ENCODE data around the gene KMO. TPM values are rescaled to one million over a fixed set of nuclear protein-coding genes. Genes with fewer than 3 reads are reported as not detected.

The KMO gene
- polyA plus RNA-seq, 3 donors from 2014 or later: not detected

DNA sequence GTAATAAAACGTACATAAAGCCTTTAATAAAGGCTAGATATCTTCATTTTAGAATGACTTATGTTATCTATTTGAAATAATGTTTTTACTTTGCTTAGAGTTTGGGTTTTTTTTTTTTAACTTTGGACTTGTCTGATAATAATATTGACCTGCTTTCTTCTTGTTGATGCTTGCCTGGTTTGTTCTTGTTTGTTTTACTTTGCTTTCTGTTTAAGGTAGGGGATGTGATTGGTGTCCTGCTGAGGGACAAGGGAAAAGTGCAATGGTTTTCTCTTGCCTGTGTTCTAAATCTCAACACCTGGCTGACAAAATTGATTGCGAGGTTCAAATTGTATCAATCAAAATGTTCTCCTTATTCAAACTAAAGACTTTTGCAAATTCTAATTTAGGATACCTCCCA is 10.5 kb upstream of the KMO start:
- H3K27ac Mint-ChIP-seq: no peak overlapping the region
- H3K9me3 Mint-ChIP-seq: no peaks in the 10 kb centered on the region
- H3K4me3 Mint-ChIP-seq: peak overlapping the region in 1 of 5 donors; percentile 8
- DNase-seq: no peak
- H3K27me3 Mint-ChIP-seq (ENCODE audit: low read depth in 3 of 3): peaks cover 4 to 8% (median 7%) of the 10 kb centered on the region in 3 donors
- peaks cover 11 to 21% of the 10 kb centered on the region in 2 donors for H3K4me1 Mint-ChIP-seq
- no peaks in the 10 kb centered on the region for H3K36me3 Mint-ChIP-seq

DNA sequence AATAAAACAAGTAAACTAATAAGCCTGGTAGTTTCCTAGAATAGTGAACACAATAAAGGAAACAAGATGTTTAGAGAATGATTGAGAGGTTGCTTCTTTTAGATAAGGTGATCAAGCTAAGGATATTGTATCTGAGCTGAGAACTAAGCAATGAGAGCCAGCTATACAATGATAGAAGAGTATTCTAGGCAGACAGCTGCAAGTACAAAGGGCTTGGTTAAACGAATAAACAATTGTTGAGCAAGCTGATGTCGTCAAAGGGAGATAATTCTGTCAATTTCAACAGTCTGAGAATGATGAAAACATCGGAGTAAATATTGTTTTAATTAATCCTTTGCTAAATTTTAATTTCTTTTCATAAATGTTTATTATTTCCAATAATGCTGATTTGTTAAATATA is 7.2 kb upstream of the KMO start:
- H3K36me3 Mint-ChIP-seq: no peaks in the 10 kb centered on the region
- DNase-seq: no peak
- peaks cover 4 to 14% (median 11%) of the 10 kb centered on the region in 3 donors for H3K27me3 Mint-ChIP-seq (ENCODE audit: low read depth in 3 of 3)
- H3K9me3 Mint-ChIP-seq: no peaks in the 10 kb centered on the region
- no peaks in the 10 kb centered on the region for H3K4me1 Mint-ChIP-seq
- no peak overlapping the region for H3K4me3 Mint-ChIP-seq
- no peak overlapping the region for H3K27ac Mint-ChIP-seq

DNA sequence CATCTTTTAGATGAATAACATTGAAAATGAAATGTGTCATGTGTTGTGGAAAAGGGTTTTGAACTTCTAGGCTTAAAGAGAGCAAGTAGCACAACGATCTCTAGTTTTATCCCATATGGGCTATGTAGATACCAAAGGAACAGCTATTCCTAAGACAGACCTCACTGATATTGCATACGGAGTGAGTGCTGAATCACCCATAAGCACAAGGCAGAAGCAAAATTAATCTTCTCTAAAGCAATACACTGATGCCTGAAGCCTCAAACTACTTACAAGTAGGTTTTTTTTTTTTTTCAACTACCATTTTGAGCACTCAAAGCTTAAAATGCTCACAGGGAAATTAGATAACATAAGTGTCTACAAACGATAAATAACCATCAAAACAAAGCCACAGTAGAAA is 5.0 kb upstream of the KMO start:
- H3K36me3 Mint-ChIP-seq: no peaks in the 10 kb centered on the region
- no peak overlapping the region for H3K27ac Mint-ChIP-seq
- peaks cover 2 to 14% (median 10%) of the 10 kb centered on the region in 3 donors for H3K27me3 Mint-ChIP-seq (ENCODE audit: low read depth in 3 of 3)
- peaks cover 6 to 13% of the 10 kb centered on the region in 2 donors for H3K4me1 Mint-ChIP-seq
- no peaks in the 10 kb centered on the region for H3K9me3 Mint-ChIP-seq
- H3K4me3 Mint-ChIP-seq: no peak overlapping the region
- DNase-seq: no peak

DNA sequence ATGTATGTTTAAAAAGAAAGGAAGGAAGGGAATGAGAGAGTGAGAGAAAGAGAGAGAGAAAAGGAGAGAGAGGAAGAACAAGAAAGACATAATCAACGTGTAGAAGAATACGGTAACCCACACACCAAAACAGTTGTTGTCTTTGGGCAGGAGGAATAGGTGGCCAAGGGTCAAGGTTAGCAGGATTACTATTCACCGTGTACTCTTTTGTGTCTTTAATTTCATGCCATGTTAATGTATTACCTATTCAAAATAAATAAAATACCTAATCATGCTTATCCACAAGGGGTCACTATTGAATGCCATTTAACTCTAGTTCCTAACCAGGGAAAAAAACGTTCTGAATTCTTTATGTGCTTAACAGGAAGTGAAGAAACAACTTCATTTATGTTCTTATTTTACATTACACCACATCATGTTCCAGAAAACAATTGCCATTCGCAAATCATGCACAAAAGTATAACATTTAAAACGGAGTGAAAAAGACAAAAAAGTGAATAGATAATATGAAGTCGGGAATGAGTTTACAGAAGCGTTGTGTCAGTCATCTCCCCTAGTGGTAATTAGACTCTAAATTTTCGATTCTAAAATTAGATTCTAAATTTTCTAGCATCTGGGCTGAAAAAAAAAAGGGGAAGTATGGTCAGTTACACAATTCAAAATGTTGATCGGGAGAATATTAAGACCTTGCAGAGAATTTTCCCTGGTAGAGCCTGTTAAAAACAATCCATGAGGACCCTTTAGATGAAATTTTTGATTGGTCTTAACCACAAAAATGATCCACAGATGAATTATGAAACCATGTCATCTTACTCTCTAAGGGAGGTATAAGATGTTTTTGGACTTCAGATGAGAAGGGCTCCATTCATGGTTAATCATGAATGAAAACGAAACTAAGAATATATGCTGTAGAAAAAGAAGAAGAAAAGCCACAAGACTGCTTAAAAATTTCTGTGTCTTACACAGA is 700 bp upstream of the KMO start:
- H3K36me3 Mint-ChIP-seq: no peaks in the 10 kb centered on the region
- H3K9me3 Mint-ChIP-seq: no peaks in the 10 kb centered on the region
- peak overlapping the region; percentile 73 to 95 (median 87) for H3K27ac Mint-ChIP-seq
- H3K4me1 Mint-ChIP-seq: peaks cover 6 to 14% of the 10 kb centered on the region in 2 donors
- DNase-seq: peak; percentile 58 to 66 (median 64)
- peak overlapping the region; percentile 96 to 100 (median 97) for H3K4me3 Mint-ChIP-seq
- H3K27me3 Mint-ChIP-seq (ENCODE audit: low read depth in 3 of 3): peaks cover 0 to 11% (median 6%) of the 10 kb centered on the region in 3 donors

DNA sequence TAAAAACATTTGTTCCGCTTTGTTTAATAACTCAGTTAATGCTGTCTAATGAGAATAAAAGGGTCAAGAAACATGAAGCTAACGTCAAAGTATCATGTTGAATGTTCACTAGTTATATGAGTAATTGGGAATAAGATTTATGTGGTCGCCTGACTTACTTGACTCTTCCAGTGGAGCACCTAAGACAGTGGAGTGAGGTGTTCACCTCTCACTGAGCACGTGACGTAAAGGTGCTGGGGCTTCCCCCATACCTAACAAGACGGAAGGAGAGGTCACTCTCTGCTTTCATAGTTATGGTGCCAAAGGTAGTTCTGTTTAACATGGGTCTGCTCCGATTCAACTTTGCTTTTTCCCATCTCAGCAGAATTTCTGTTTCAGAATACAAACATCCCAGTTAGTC is 686 bp downstream of the KMO start:
- Mint-ChIP-seq H3K9me3 (no peaks in the 10 kb centered on the region), H3K27me3 (ENCODE audit: low read depth in 3 of 3) (peaks cover 0 to 11% (median 3%) of the 10 kb centered on the region in 3 donors), H3K36me3 (no peaks in the 10 kb centered on the region), H3K4me3 (peak overlapping the region; percentile 5 to 44 (median 14)), H3K27ac (no peak overlapping the region), H3K4me1 (peaks cover 6 to 14% of the 10 kb centered on the region in 2 donors)
- no peak for DNase-seq

GRCh38 chr1:241533326-241534115 is 1.3 kb downstream of the KMO start:
- no peak for DNase-seq
- Mint-ChIP-seq H3K4me3 (peak overlapping the region in 2 of 5 donors; percentile 7 to 25), H3K27me3 (ENCODE audit: low read depth in 3 of 3) (peaks cover 0 to 9% (median 1%) of the 10 kb centered on the region in 3 donors), H3K9me3 (no peaks in the 10 kb centered on the region), H3K36me3 (no peaks in the 10 kb centered on the region), H3K4me1 (peaks cover 6 to 14% of the 10 kb centered on the region in 2 donors), H3K27ac (peak overlapping the region in 1 of 6 donors; percentile 15)

DNA sequence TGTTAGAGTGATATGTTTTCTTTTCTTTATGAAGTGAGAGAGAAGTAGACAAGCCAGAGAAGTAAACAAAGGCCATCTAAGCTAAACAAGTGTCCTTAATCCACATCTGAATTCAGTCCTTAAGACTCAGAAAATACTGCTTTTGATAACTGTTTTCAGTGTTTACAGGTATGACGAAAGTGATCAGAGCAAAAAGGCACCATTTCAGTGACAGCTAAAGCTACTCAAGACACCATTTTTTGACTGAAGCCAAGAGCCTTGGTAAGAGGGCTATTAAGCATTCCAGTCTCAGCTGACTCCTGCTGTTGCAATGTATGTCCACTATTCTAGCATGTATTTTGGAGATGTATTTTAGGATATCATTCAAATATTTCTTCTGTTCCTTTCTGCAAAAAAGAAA is 4.1 kb downstream of the KMO start:
- H3K4me1 Mint-ChIP-seq: peaks cover 4 to 9% of the 10 kb centered on the region in 2 donors
- DNase-seq: no peak
- peaks cover 0 to 9% (median 7%) of the 10 kb centered on the region in 3 donors for H3K27me3 Mint-ChIP-seq (ENCODE audit: low read depth in 3 of 3)
- H3K27ac Mint-ChIP-seq: no peak overlapping the region
- H3K36me3 Mint-ChIP-seq: no peaks in the 10 kb centered on the region
- H3K4me3 Mint-ChIP-seq: no peak overlapping the region
- H3K9me3 Mint-ChIP-seq: no peaks in the 10 kb centered on the region

DNA sequence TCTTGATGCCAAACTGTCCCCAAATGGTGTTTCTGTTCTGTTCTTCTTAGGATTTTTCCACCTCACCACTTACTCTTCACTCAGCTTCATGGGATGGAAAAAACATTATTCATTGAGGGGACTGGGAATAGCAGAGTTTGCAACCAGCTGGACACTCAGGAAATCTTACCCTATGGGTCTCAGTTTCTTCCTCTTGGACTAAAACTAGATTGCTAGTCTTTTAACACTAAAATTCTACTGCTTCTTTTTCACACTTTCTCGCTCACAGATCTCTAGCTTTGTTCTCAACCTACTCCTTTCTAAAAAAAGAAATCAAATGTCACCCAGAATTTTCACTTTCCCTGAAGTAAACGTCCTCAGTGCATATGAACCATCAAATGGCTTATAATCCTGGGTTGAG is 4.8 kb downstream of the KMO start:
- H3K27me3 Mint-ChIP-seq (ENCODE audit: low read depth in 3 of 3): peaks cover 0 to 9% (median 7%) of the 10 kb centered on the region in 3 donors
- no peaks in the 10 kb centered on the region for H3K36me3 Mint-ChIP-seq
- no peak overlapping the region for H3K4me3 Mint-ChIP-seq
- no peak for DNase-seq
- no peaks in the 10 kb centered on the region for H3K9me3 Mint-ChIP-seq
- peaks cover 0 to 3% of the 10 kb centered on the region in 2 donors for H3K4me1 Mint-ChIP-seq
- no peak overlapping the region for H3K27ac Mint-ChIP-seq

- H3K27me3 Mint-ChIP-seq (ENCODE audit: low read depth in 3 of 3): peaks cover 1 to 9% (median 6%) of the 10 kb centered on the region in 3 donors
- DNase-seq: no peak
- H3K4me1 Mint-ChIP-seq: no peaks in the 10 kb centered on the region
- no peak overlapping the region for H3K27ac Mint-ChIP-seq
- no peak overlapping the region for H3K4me3 Mint-ChIP-seq
- no peaks in the 10 kb centered on the region for H3K36me3 Mint-ChIP-seq
- no peaks in the 10 kb centered on the region for H3K9me3 Mint-ChIP-seq
Measured at GRCh38 chr1:241542199-241542907, 10.2 kb downstream of the KMO start.

- H3K36me3 Mint-ChIP-seq: no peaks in the 10 kb centered on the region
- peaks cover 2 to 9% (median 5%) of the 10 kb centered on the region in 3 donors for H3K27me3 Mint-ChIP-seq (ENCODE audit: low read depth in 3 of 3)
- H3K27ac Mint-ChIP-seq: no peak overlapping the region
- H3K4me1 Mint-ChIP-seq: peaks cover 17 to 20% of the 10 kb centered on the region in 2 donors
- no peak overlapping the region for H3K4me3 Mint-ChIP-seq
- no peak for DNase-seq
- no peaks in the 10 kb centered on the region for H3K9me3 Mint-ChIP-seq
Measured at GRCh38 chr1:241548008-241548407, 15.8 kb downstream of the KMO start.

GRCh38 chr1:241550318-241550717 is 18.1 kb downstream of the KMO start:
- H3K9me3 Mint-ChIP-seq: no peaks in the 10 kb centered on the region
- peaks cover 0 to 9% (median 4%) of the 10 kb centered on the region in 3 donors for H3K27me3 Mint-ChIP-seq (ENCODE audit: low read depth in 3 of 3)
- H3K4me3 Mint-ChIP-seq: no peak overlapping the region
- no peak overlapping the region for H3K27ac Mint-ChIP-seq
- H3K4me1 Mint-ChIP-seq: peaks cover 17 to 20% of the 10 kb centered on the region in 2 donors
- no peaks in the 10 kb centered on the region for H3K36me3 Mint-ChIP-seq
- DNase-seq: no peak

DNA sequence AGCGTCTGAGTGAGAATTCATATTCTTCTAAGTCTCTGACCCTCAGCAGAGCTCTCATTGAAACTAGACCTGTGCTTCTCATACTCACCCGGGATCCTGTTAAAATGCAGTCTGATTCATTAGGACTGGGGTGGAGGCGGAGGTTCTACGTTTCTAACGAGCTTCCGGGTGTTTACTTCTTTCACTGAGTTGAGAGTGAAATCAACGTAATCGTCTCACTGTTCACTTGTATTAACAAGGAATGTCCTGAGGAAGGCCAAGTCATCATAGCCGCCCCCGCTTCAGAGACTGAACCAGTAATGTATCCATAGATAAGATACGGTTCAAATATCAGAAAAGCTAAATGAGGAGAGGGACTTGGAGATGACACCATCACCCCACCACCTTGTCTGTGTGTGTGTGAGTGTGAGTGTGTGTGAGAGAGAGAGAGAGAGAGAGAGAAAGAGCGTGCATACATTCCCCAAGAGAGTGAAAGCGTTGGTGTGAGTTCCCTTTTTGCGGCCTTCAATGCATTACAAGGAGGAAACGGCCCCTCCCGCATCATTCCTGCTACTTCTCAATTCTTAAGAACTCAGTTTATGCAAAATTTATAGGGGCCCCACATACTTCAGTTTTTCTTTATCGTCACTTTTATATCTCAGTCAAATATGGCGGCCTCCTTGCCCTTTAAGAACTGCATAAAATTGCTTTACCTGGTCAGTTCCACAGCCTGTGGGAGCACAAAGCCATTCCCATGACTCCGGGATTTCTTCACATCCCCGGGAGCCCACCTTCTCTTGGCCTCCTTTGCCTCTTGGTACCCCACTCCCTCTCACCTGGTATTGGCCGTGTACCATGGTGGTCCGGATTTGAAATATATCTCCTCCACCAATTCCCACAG is 19.8 kb downstream of the KMO start:
- Mint-ChIP-seq H3K27ac (peak overlapping the region; percentile 73 to 93 (median 82)), H3K4me1 (peaks cover 17 to 20% of the 10 kb centered on the region in 2 donors), H3K9me3 (no peaks in the 10 kb centered on the region), H3K36me3 (no peaks in the 10 kb centered on the region), H3K27me3 (ENCODE audit: low read depth in 3 of 3) (peaks cover 0 to 10% (median 7%) of the 10 kb centered on the region in 3 donors), H3K4me3 (peak overlapping the region; percentile 81 to 97 (median 86))
- peak; percentile 18 to 35 (median 27) for DNase-seq
